SH-SY5Y (cell line): ENCODE data around the gene MAP7D2.
A peak's percentile ranks its signal among the peaks of the same experiment; 100 is the strongest.

ENCODE experiments used
- GATA2 ChIP-seq: IDR thresholded peaks from 2 replicates; pipeline ENCODE4 v1.6.1; 2011; ENCODE audit warnings: mild to moderate bottlenecking, low read depth, low read length
- GATA3 ChIP-seq: IDR thresholded peaks from 2 replicates; pipeline ENCODE4 v1.6.1; 2011; ENCODE audit warnings: low read depth, mild to moderate bottlenecking, low read length, moderate library complexity

The MAP7D2 gene

DNA sequence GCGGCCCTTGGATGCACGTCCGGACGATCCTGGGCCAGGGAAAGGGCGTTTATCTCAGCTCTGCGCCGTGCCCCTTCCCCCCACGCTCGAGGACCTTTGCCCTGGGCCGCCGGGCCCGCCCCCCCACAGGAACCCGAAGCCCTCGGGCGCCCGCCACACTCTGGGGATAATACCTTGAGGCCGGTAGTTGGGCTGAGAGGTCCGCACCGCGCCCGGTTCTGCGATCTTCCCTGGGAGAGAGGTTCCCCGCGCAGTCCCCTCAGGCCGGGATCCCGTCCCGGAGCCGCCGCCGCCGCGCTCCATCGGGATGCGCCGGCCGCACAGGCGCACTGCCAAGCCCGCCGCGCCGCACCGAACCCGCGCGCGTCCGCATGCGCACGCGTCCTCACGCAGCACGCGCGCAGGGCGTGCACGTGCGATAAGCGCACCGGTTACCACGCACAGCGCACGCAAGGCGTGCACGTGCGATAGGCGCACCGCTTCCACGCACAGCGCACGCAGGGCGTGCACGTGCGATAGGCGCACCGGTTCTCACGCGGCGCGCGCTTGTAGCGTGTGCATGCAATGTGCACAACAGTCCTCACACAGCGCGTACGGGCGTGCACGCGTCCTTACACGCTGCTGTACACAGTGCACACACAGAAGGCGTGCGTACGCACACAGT, at the start of gene MAP7D2:
Gene MAP7D2, minus strand, starts transcription at position 331 of the 664 bp plus-strand sequence. Its CDS starts 28 bp downstream, at position 303.
- TF ChIP-seq GATA2 (no peak), GATA3 (no peak)

DNA sequence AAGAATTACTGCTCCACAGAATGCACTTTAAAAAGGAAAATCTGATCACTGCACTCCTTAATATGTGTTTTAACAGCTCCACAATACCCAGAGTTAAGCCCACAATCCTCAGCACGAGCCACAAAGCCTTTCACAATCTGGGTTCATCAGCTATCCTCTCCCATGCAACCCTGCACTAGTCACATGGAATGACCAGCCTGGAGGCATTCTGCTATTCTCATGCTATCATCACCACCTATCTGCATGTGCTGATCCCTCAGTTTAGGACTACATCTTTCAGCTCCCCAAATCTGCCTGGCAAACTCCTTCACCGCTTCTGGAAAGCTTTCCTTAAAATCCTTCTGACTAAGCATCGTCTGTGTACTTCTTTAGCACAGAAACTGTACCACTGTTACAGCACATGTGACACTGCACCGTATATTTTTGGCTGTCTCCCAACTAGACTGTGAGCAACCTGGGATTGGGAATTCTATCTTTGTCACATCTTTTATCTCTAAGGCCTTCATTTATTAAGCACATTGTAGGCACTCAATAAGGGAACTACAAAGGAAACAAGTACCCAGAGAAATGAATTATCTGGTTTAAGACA, 43.2 kb upstream of the MAP7D2 start:
- TF ChIP-seq GATA3 (peak; percentile 30; the same call in 1 of the 2 replicates), GATA2 (peak; percentile 52)

DNA sequence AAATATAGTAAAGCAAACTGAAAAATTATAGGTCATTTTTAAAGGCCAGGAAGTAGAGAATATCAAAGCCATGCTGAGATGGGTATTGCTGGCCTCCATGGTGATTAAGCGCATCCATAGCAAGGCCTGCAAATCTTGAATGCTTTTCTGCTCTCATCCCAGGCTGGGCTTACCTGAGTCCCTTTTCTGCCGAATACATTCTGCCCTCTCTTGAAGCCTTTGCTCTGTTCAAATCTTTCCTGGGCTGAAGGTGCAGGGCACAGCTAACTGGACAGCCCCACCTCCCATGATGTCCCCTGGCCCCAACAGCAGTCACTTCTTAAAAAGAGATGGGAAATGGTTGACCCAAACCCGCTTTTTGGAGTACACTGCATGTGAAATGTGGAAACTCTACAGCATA, 35.0 kb upstream of the MAP7D2 start:
- TF ChIP-seq GATA3 = no peak
- no peak for TF ChIP-seq GATA2

DNA sequence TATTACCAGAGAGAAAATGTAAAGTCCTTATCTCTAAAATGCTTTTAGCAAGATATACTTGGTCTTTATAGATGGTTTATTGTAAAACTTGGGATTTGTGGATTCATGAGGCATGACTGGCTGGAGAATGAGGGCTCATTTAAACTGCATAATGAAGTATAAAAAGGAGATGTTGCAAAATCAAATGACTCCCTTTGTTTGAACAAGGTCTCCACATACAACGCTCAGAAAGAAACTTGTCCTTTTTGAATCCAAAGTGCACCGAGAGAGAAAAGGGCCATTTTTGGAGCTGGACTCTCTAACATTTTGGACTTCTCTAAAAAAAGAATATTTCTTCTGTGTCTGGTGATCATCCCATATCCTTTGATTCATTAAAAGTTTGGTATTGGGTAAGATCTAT, 32.6 kb upstream of the MAP7D2 start:
- TF ChIP-seq GATA2 = no peak
- TF ChIP-seq GATA3 = no peak

DNA sequence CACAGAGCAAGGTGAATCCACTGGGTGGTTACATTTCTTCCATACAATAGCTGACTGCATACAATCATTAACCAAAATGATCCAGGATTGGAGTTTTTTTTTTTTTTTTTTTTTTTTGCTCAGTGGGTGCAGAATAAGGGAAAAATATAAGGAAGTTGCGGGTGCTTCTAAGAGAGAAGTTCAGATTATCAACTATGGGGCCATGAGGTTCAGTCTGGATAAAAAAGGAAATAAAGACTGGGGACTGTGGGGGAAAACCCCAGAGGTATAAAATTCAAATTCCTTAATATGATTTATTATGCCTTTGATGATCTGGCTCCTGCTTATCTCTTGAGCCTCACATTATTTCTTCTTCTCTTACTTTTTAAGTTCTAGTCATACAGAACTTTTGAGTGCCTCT, 30.9 kb upstream of the MAP7D2 start:
- TF ChIP-seq GATA3 = no peak
- TF ChIP-seq GATA2 = no peak

DNA sequence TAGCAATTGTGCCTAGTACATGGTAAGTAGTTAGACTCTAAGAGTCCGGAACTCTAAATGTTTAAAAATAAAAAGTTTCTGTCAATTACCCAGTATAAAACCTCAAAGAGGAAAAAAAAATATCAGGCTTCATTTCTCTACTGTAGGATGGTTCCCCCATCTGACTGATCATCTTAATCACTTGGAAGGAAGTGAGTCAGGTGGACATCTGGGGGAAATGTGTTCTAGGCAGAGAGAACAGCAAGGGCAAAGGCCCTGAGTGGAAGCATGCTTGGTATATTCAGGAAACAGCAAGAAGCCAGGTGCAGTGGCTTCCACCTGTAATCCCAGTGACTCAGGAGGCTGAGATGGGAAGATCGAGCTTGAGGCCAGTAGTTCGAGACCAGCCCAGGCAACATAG, 27.8 kb upstream of the MAP7D2 start:
- no peak for TF ChIP-seq GATA2
- TF ChIP-seq GATA3 = no peak

DNA sequence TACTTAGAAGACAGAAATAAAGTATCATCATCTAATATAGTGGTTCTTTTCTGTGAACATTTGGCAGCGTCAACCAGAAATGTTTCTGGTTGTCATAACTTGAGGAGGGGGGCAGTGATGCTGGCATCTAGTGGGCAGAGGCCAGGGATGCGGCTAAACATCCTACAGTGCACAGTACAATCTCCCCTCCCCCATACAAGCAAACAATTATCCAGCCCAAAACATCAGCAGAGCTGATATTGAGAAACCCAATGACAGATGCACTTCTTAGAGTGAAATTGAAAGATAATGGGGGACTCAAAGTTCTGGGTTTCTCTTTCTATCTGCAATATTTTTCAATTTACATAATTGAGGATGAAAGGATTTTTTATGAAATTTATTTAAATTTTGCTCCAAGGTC, 26.9 kb upstream of the MAP7D2 start:
- no peak for TF ChIP-seq GATA3
- no peak for TF ChIP-seq GATA2

DNA sequence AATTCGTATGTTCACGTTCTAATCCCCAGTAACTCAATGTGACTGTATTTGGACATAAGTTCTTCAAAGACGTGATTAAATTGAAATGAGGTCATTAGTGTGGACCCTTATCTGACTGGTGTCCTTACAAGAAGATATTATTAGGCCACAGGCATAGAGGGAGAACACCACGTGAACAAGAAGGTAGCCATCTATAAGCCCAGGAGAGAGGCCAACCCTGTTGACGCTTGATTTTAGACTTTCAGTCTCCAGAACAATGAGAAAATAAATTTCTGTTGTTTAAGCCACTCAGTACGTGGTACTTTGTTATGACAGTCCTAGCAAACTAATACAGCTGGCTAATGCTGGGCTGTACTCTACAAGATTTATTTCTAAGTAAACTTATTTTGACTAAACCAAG, 26.4 kb upstream of the MAP7D2 start:
- TF ChIP-seq GATA3 (no peak), GATA2 (no peak)

DNA sequence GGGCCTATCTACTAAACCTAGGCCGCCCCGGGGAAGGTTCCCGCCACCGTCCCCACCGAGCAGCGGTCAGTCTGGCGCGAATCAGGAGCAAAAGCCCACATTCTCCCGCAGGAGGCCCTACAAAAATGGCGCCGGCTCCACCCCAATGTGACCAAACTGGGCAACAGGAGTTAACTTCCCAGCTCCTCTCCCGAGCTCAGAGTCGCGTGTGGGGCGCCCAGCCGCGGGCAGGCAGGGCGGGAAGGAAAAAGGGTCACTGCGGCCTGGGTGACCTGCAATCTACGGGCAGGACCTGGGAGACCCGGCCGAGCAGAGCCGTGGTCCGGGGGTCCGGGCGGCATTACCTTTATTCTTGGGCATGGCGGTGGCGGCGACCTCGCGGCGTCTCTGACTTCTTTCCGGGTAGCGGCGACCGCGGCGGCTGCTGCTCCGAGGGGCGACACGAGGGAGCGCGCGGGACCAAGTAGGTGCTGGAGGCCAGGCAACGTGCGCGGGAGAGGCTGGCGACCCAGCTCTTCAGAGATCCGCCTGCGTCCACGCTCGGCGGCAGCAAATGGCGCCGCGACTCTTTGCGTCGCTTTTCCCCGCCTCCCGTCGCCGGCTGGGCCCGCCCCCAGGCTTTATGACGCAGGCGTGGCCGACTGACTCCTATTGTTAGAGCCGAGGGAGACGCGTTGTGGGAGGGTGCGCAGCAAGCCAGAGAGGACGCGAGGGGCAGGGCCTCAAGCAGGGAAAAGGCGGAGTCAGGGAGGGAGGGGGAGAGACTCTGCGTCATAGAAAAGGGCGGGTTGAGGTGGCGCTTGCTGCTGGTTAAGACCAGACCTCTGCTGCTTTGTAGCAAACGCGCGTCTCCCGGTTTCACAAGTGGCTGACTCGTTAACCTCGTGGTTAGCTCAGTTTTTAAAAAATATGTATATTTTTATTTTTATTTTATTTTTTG, 24.8 kb upstream of the MAP7D2 start, which contains the start of gene EIF1AX:
Gene EIF1AX, minus strand, starts transcription at position 558 of the 940 bp plus-strand sequence. Its CDS starts 198 bp downstream, at position 360.
- no peak for TF ChIP-seq GATA2
- no peak for TF ChIP-seq GATA3

DNA sequence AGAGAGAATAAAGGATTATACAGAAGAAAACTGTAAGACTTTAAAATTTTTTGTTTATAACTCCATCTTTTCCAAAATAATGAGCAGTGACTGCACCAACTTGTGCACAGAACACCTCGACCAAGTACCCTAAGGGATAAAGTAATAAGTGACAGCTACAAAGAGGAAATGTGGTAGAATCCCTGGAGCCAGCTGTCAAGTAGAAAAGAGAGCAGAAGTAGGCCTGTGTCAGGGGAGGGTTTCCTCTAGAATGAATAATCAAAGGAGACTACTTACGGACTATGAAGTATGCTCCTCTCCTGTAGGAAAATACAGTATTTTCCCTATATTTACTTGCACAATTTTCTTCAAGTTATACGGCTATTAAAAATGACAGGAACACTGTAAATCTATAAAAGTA, 23.7 kb upstream of the MAP7D2 start:
- TF ChIP-seq GATA3 (no peak), GATA2 (no peak)

DNA sequence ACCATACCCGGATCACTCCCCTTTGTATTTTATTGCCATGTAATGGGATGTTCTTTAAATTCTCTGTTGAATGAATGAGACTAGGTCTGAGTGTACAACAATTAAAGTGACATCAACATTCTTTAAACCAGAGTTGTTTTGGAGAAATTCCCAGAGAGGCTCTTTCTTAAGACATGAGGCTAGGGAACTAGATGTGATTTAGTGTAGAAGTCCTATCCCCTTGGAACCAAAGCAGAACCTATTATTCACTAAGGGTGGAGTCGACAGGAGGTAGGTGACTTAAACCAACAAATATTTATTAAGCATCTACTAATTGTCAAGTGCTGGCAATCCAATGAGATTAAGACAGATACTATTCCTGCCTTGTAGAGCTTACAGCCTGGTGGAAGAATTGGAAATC, 23.3 kb upstream of the MAP7D2 start:
- TF ChIP-seq GATA2 (no peak), GATA3 (no peak)

DNA sequence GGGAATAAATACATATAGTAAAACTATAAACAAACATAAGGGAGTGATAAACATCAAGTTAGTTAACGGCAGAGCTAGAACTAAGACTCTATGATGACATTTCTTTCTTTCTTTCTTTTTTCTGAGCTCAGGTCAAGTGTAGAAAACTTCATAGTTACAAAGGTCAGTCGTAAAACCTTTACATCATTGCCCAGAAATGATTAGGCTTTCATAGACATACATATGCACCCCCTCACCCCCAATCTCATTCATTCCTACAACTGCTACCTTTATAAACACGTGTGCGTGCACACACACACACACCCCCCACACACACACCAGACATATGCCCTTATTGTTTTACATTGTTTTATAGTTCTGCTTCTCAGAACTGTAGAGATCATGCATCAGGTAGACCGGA, 19.2 kb upstream of the MAP7D2 start:
- no peak for TF ChIP-seq GATA2
- no peak for TF ChIP-seq GATA3

DNA sequence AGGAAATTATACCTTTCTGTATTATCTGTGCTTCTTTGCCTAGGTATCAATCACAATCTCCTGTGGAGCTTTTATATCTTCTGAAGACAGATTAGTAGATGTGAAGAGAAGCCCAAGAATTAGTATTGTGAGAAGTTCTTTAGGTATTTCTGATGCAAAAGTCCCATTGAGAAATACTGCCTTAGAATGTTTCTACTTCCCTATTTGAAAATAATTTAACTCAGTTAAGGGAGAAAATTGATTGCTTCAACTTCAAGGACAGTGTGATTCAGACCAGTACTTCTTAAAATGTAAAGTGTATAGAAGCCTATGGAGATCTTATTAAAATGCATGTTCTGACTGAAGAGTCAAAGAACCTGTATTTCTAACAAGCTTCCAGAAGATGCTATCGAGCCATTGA, 16.0 kb upstream of the MAP7D2 start:
- TF ChIP-seq GATA3 (no peak), GATA2 (no peak)

DNA sequence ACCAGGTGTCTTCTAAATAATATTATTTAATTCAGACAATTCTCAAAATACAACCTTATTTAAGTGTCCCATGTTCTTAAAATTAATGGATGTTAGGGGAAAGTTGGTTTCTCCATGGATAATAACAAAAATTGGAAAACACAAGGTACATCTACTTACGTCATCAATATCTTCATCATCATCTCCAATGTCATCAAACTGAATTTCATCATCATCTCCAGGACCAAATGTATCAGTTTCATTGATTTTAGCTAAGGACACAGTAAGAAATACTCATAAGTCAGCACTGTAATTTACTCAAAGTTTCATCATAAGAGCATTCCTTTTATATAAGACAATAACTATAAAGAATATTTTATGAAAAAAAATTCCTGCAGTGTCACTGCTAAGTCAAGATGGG, 13.7 kb upstream of the MAP7D2 start:
- no peak for TF ChIP-seq GATA2
- no peak for TF ChIP-seq GATA3
